DMS153 treated with DMSO at 0.1 percent for 48 hours (cell line): ENCODE data around the gene HMG20A.

Source experiments
- DNase-seq: peaks from one replicate; lab custom pipeline; 2025; ENCODE audit not compliant: unreplicated experiment; lab: John Stamatoyannopoulos, UW

HMG20A gene

GRCh38 chr15:77475001-77475400, 54.3 kb downstream of the HMG20A start:
- DNase-seq, result no peak

- DNase-seq, result no peak
Observed at GRCh38 chr15:77475898-77476297, 55.2 kb downstream of the HMG20A start.

GRCh38 chr15:77476995-77477394, 56.3 kb downstream of the HMG20A start:
- no peak for DNase-seq

DNA sequence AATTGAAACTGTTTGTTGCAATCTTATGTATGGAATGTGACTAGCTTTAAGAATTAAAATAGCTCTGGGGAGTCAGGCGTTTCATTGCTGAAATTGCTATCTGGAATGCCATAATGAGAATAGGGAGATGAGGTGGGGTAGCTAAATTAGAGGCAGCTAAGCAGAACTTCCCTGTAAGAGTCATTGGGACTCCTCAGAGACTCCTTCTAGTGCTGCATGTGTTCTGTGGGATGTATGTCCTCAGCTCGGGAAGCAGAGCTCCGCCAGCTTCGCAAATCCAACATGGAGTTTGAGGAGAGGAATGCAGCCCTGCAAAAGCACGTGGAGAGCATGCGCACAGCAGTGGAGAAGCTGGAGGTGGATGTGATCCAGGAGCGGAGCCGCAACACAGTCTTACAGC, 57.4 kb downstream of the HMG20A start:
- no peak for DNase-seq

- no peak for DNase-seq
Observed at GRCh38 chr15:77479015-77479414, 58.3 kb downstream of the HMG20A start.

GRCh38 chr15:77480859-77481633, 60.4 kb downstream of the HMG20A start:
- no peak for DNase-seq

DNA sequence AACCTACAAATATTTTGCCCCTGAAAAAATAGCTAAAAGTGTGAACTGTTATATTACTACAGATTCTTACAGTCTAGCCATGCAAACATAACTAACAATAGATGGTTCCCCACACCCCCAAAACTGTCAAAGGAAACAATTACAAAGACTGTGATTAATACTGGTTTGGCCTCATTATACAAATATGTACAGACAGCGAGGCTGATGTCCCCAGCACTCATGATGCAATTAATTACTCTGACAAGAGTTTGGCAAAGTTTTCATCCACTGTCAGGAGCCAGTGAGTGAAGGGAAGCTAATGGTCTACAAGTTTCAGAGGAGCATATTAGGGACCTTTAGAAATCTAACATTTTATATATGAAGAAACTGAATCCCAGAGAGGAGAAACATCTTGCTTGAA, 61.0 kb downstream of the HMG20A start:
- DNase-seq, result no peak

- no peak for DNase-seq
Observed at GRCh38 chr15:77482570-77482969, 61.9 kb downstream of the HMG20A start.

GRCh38 chr15:77483425-77484140, 62.9 kb downstream of the HMG20A start:
- no peak for DNase-seq

DNA sequence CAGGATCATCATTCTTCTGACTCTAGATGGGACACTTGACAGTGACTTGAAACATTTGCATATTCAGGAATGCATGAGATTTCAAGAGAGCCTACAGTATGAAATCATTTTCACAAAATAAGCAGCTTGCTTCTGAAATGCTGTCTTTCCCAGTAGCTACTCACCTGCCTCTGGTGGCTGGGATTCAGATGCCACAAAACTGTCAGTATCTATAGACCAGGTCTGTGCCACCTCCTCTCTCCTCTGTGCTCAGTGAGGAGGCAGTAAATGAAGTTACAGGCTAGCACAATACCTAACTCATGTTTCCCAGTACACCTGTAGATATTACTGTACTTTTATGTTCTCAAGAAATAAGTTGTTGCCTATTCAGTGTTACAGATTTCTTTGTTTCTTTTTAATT, 64.3 kb downstream of the HMG20A start:
- no peak for DNase-seq

GRCh38 chr15:77486542-77487468, 66.1 kb downstream of the HMG20A start:
- no peak for DNase-seq

DNA sequence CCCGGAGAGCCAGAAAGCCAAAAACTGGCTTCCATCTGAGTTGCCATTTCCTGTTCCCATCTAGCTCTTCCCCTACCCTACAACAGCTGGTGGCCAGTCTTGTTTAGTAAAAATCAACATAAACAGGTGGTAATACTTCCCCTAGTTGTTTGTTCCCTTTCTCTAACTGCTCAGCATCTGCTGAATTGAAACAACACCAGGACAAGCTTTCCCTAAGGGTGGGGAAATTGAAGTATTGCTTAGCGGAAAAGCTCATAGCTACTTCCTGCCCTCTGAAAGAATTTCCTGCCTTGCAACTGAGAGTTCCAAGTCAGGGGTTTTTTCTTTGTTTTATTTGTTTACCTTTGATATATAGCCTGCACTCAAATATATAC, 66.8 kb downstream of the HMG20A start:
- DNase-seq, result no peak

DNA sequence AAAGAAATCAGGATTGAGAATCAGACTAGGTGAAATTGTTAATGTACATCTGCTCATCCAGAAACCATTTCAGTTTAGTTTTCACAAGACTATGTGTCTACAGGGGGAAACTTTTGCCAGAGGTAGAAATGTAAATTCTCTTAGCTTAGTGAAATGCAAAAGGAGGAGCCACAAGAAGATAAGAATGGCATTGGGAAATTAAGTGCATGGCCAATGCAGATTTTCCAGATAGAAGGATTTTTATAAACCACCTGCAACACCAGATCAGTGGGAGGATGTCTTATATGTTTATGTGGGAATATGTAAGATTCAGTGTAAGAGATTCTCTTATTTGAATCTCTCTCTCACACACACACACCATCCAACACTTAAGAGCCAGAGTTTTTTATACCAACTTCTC, 67.2 kb downstream of the HMG20A start:
- DNase-seq, result no peak

DNA sequence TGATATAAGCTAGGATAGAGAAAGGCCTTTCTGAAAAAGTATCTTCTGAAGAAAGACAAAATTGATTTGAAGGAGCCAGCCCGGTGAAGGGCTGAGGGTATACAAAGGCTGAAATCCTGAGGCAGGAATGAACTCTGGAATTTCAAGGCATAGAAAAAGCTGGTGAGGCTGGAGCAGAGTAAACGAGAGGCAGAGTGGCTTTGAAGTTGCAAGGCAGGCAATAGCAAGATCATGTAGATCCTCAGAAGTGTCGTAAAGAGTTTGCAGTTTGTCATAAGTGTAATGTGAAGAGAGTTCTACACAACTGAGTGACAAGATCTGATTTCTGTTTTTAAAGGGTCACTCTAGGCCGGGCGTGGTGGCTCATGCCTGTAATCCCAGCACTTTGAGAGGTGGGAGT, 69.0 kb downstream of the HMG20A start:
- no peak for DNase-seq

DNA sequence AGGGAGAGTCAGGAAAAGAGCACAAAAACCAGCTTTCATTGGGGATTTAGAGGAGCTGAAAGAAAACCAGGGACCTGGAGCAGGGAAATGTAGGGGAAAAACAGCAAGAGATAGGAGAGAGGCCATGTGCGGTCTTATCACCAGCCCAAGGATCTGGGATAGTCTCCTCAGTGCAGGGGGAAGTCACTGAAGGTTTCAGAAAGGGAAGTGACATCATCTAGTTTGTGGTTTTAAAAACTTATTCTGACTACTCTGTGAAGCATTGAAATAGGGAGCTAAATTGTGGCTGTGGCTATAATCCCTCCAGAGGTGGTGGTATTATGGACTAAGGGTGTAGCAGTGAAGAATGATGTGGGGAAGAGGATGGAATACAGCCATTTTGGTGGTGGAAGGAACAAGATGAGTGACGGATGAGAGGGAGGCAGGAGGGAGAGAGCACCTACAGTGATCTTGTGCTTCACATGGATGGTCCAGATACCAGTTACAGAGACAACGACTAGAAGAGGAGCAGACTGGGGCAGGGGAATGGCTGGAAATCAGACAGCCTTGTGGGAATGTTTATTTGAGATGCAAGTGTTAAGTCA, 72.7 kb downstream of the HMG20A start:
- no peak for DNase-seq

- no peak for DNase-seq
Observed at GRCh38 chr15:77494073-77494867, 73.6 kb downstream of the HMG20A start.

- DNase-seq, result no peak
Observed at GRCh38 chr15:77494964-77495363, 74.3 kb downstream of the HMG20A start.

- no peak for DNase-seq
Observed at GRCh38 chr15:77495838-77496596, 75.3 kb downstream of the HMG20A start.

DNA sequence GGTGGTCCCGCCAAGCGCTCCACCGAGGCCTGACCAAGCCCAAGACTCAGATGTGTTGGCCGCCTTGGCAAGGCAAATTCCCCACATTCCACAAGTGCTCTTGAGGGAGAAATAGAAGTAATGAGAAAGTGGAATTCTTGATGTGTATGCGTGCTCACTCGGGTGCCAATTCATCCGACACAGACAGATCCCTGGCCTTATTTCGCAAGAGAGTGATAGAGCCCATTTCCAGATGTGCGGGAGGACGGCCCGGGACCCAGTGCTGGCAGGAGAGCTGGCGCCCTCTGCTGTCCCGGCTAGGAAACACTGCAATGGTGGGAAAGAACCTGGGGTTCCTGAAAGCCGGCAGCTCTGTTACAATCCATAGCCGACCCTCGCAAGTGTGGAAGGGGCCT, 76.0 kb downstream of the HMG20A start:
- DNase-seq, result peak; percentile 33
